Peyer's patch (tissue), 4 donors: Measurements from ENCODE around the gene CCK. TPM values are rescaled to one million over a fixed set of nuclear protein-coding genes. Genes with fewer than 3 reads are reported as not detected.
A peak's percentile ranks its signal among the peaks of the same experiment; 100 is the strongest.

Experiments used
- DNase-seq, 3 donors: peaks; one replicate each; pipeline ENCODE4 v3.0.0-alpha.2; 2017 to 2019
- H3K27ac ChIP-seq, 4 donors: fragments of 200-600 bp; sonication (generic); one replicate each; pipeline ENCODE4 v1.5.1; 2016 to 2019
- H3K27me3 ChIP-seq, 2 donors: fragments of 200-600 bp; sonication (generic); one replicate each; pipeline ENCODE4 v1.5.1; 2019
- H3K36me3 ChIP-seq, 3 donors: fragments of 200-600 bp; sonication (generic); one replicate each; pipeline ENCODE4 v1.5.1; 2016 to 2019
- H3K4me1 ChIP-seq, 4 donors: fragments of 200-600 bp; sonication (generic); one replicate each; pipeline ENCODE4 v1.5.1; 2016 to 2019
- H3K4me3 ChIP-seq, 4 donors: fragments of 200-600 bp; sonication (generic); 1 replicate in 3 of 4; 2 replicates in 1 of 4; pipeline ENCODE4 v1.5.1; 2016 to 2019; ENCODE audit warnings: mild to moderate bottlenecking in 1 of 4
- H3K9me3 ChIP-seq, 4 donors: fragments of 200-600 bp; sonication (generic); one replicate each; pipeline ENCODE4 v1.5.1; 2016 to 2019; ENCODE audit warnings: mild to moderate bottlenecking in 1 of 4
- CTCF ChIP-seq, 6 experiments: fragments of 450-650 bp in 4 of 6; fragments of 200-600 bp in 2 of 6; sonication (generic) in 1 of 6; IDR thresholded peaks; one replicate each; pipeline ENCODE4 v1.5.1; 2017 to 2019; ENCODE audit warnings: antibody characterized with exemption in 6 of 6, mild to moderate bottlenecking in 3 of 6, moderate library complexity in 1 of 6
- POLR2A ChIP-seq, 2 donors: fragments of 450-650 bp; IDR thresholded peaks; one replicate each; pipeline ENCODE4 v1.5.1; 2017; ENCODE audit warnings: antibody characterized with exemption in 2 of 2, mild to moderate bottlenecking in 2 of 2, moderate library complexity in 2 of 2
- total RNA-seq, 4 donors: library from RNA; depleted of rRNA; stranded (reverse); fragments of >200 nt; gene quantifications; one replicate each; pipeline ENCODE4 v1.1.0, GENCODE V29; 2016

CCK gene
- total RNA-seq, 4 donors from 2014 or later: 3.5 TPM; not detected in 3

- no peak for TF ChIP-seq POLR2A (IDR thresholded peaks at IDR 0.05)
- no peak for TF ChIP-seq CTCF (IDR thresholded peaks at IDR 0.05)
- Histone ChIP-seq H3K27me3 (peaks cover 0 to 20% of the 10 kb centered on the region in 2 donors), H3K4me3 (no peak overlapping the region), H3K36me3 (no peaks in the 10 kb centered on the region), H3K27ac (no peak overlapping the region), H3K9me3 (no peaks in the 10 kb centered on the region), H3K4me1 (peaks cover 0 to 19% (median 0%) of the 10 kb centered on the region in 4 donors)
- no peak for DNase-seq
These were observed 1.9 kb upstream of the CCK start for GRCh38 chr3:42267878-42268277.

GRCh38 chr3:42265059-42265991 lies 660 bp downstream of the CCK start:
- Histone ChIP-seq H3K4me1 (peaks cover 0 to 19% (median 0%) of the 10 kb centered on the region in 4 donors), H3K4me3 (no peak overlapping the region), H3K36me3 (no peaks in the 10 kb centered on the region), H3K9me3 (no peaks in the 10 kb centered on the region), H3K27me3 (peaks cover 0 to 22% of the 10 kb centered on the region in 2 donors), H3K27ac (no peak overlapping the region)
- no peak for DNase-seq
- TF ChIP-seq CTCF (IDR thresholded peaks at IDR 0.05) (no peak), POLR2A (IDR thresholded peaks at IDR 0.05) (no peak)

GRCh38 chr3:42264399-42265058 lies 1.5 kb downstream of the CCK start:
- Histone ChIP-seq H3K36me3 (no peaks in the 10 kb centered on the region), H3K27ac (no peak overlapping the region), H3K4me3 (no peak overlapping the region), H3K9me3 (no peaks in the 10 kb centered on the region), H3K4me1 (peaks cover 0 to 19% (median 0%) of the 10 kb centered on the region in 4 donors), H3K27me3 (peaks cover 0 to 22% of the 10 kb centered on the region in 2 donors)
- peak in 2 of 3 donors; percentile 54 for DNase-seq
- TF ChIP-seq CTCF (IDR thresholded peaks at IDR 0.05) (no peak), POLR2A (IDR thresholded peaks at IDR 0.05) (no peak)

- H3K9me3 ChIP-seq: no peaks in the 10 kb centered on the region
- DNase-seq: no peak
- H3K4me1 ChIP-seq: peaks cover 0 to 19% (median 0%) of the 10 kb centered on the region in 4 donors
- H3K27me3 ChIP-seq: peaks cover 0 to 22% of the 10 kb centered on the region in 2 donors
- H3K27ac ChIP-seq: no peak overlapping the region
- peak overlapping the region in 1 of 4 donors; percentile 23 for H3K4me3 ChIP-seq
- TF ChIP-seq CTCF (IDR thresholded peaks at IDR 0.05) (peak in 1 of 6 experiments; percentile 3), POLR2A (IDR thresholded peaks at IDR 0.05) (no peak)
- no peaks in the 10 kb centered on the region for H3K36me3 ChIP-seq
These were observed 2.3 kb downstream of the CCK start for GRCh38 chr3:42263354-42264346.

- H3K4me3 ChIP-seq: no peak overlapping the region
- H3K27ac ChIP-seq: no peak overlapping the region
- H3K4me1 ChIP-seq: peaks cover 0 to 19% (median 0%) of the 10 kb centered on the region in 4 donors
- H3K9me3 ChIP-seq: no peaks in the 10 kb centered on the region
- no peak for DNase-seq
- TF ChIP-seq CTCF (IDR thresholded peaks at IDR 0.05): no peak
- no peak for TF ChIP-seq POLR2A (IDR thresholded peaks at IDR 0.05)
- peaks cover 0 to 22% of the 10 kb centered on the region in 2 donors for H3K27me3 ChIP-seq
- H3K36me3 ChIP-seq: no peaks in the 10 kb centered on the region
These were observed 3.5 kb downstream of the CCK start for GRCh38 chr3:42262525-42262924.
